KMS-11 (cell line): ENCODE measurements around the gene CELF2.
"Not testable (repeated sequence)": the region's sequence is repeated elsewhere in the genome, so short reads cannot be mapped to it uniquely, and the experiment has no call there.

Experiments
- H2AFZ ChIP-seq: fragments of 200-600 bp; sonication (generic); 2 replicates; pipeline ENCODE4 v1.6.1; 2016; ENCODE audit warnings: antibody characterized with exemption, mixed run types, low read depth
- H3K27ac ChIP-seq: fragments of 200-600 bp; sonication (generic); 2 replicates; pipeline ENCODE4 v1.6.1; 2016; ENCODE audit warnings: mild to moderate bottlenecking, mixed run types
- H3K27me3 ChIP-seq: fragments of 200-600 bp; sonication (generic); 2 replicates; pipeline ENCODE4 v1.6.1; 2017; ENCODE audit warnings: mild to moderate bottlenecking, low read depth, mixed run types, moderate library complexity; ENCODE audit not compliant: insufficient read depth
- H3K36me3 ChIP-seq: fragments of 200-600 bp; sonication (generic); 2 replicates; pipeline ENCODE4 v1.6.1; 2017; ENCODE audit warnings: mild to moderate bottlenecking, mixed run types; ENCODE audit not compliant: insufficient read depth
- H3K4me1 ChIP-seq: fragments of 200-600 bp; sonication (generic); 2 replicates; pipeline ENCODE4 v1.6.1; 2016; ENCODE audit warnings: mild to moderate bottlenecking, low read depth, mixed run types; ENCODE audit not compliant: poor library complexity, severe bottlenecking
- H3K4me2 ChIP-seq: fragments of 200-600 bp; sonication (generic); 2 replicates; pipeline ENCODE4 v1.7.0; 2016; ENCODE audit warnings: mild to moderate bottlenecking, mixed run types
- H3K4me3 ChIP-seq: fragments of 200-600 bp; sonication (generic); IDR thresholded peaks from 2 replicates; pipeline ENCODE4 v1.6.1; 2017; ENCODE audit warnings: low read depth, low read length, mixed read lengths; ENCODE audit not compliant: insufficient read depth
- H3K79me2 ChIP-seq: fragments of 200-600 bp; sonication (generic); 2 replicates; pipeline ENCODE4 v1.6.1; 2016; ENCODE audit warnings: low read depth, mixed run types; ENCODE audit not compliant: insufficient read depth
- H3K9ac ChIP-seq: fragments of 200-600 bp; sonication (generic); 2 replicates; pipeline ENCODE4 v1.6.1; 2016; ENCODE audit warnings: mild to moderate bottlenecking, mixed run types
- H4K20me1 ChIP-seq: fragments of 200-600 bp; sonication (generic); 2 replicates; pipeline ENCODE4 v1.6.1; 2016; ENCODE audit warnings: mild to moderate bottlenecking, mixed run types; ENCODE audit not compliant: insufficient read depth
- CTCF ChIP-seq: fragments of 200-600 bp; sonication (generic); conservative IDR thresholded peaks from 2 replicates; pipeline ENCODE4 v1.6.1; 2017; ENCODE audit warnings: low read depth, mild to moderate bottlenecking, antibody characterized with exemption, low read length, moderate library complexity, mixed read lengths

CELF2 gene

DNA sequence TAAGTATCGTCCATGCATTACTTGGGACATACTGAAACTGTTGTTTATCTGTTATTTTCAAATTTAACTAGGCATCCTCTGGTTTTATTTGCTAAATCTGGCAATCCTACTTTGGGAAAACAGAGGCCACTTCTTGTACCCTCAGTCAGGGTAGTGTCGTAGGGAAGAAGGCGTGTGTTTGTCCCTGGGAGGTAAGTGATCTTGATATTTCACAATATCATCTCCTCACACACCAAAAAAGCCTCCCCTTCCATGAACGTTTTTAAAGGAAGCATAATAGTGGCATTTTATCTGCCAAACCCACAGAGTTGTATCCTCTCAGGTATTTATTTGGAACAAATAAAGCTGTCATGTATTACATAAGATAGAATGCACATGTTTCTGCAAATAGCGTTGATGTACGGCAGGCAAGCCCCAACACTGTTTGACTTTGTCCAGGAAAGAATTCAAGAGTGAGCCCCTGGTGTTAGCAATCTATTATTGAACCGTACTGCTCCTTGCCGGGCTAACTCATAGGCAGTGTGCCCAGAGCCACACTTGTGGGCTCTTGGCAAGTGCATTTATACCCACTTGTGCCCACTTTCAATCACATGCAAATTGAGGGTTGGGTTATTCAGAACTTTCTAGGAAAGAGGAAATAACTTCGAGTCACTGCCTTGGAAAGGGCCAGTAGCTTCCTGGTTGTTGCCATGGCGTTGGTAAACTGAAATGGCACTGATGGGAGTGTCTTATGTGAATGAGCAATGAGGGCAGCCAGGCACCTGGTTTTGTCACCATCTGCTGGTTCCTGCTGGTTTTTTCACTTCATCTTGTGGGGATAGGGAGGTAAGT lies 327.8 kb downstream of the CELF2 start:
- Histone ChIP-seq H3K27me3 (no peaks in the 10 kb centered on the region), H3K4me3 (no peak overlapping the region), H4K20me1 (no peaks in the 10 kb centered on the region), H3K4me1 (no peaks in the 10 kb centered on the region), H2AFZ (no peak overlapping the region), H3K79me2 (no peaks in the 10 kb centered on the region), H3K9ac (no peak overlapping the region), H3K4me2 (no peak overlapping the region), H3K36me3 (no peaks in the 10 kb centered on the region), H3K27ac (no peak overlapping the region)
- TF ChIP-seq CTCF = no peak

GRCh38 chr10:11347580-11347979 lies 329.9 kb downstream of the CELF2 start:
- not testable (repeated sequence) for H3K36me3 ChIP-seq, H3K79me2 ChIP-seq, H3K9ac ChIP-seq, H4K20me1 ChIP-seq, H3K4me3 ChIP-seq, H3K27me3 ChIP-seq, H3K4me2 ChIP-seq, H2AFZ ChIP-seq, H3K4me1 ChIP-seq, H3K27ac ChIP-seq

DNA sequence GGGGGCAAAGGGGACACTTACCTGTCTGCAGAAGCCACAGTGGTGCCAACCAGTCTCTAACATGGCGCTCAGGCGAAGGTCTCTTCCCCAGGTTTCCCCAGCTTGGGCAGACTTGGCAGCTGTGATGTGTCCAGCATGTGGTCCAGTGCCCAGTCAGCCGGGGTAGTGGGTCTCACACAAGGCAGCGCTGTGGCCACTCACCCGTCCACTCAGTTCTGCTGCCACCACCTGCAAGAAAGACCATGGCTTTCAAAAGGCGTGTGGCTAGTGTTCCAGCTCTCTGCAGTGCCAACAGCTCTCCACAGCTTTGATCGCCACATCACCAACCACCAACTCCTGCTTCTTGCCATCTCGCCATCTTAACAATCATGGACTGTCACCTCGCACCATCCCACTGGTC lies 334.1 kb downstream of the CELF2 start:
- Histone ChIP-seq H3K4me1 (no peaks in the 10 kb centered on the region), H3K4me2 (no peak overlapping the region), H3K27me3 (no peaks in the 10 kb centered on the region), H3K27ac (no peak overlapping the region), H3K9ac (no peak overlapping the region), H3K79me2 (no peaks in the 10 kb centered on the region), H3K36me3 (no peaks in the 10 kb centered on the region), H2AFZ (no peak overlapping the region), H3K4me3 (no peak overlapping the region), H4K20me1 (no peaks in the 10 kb centered on the region)
- no peak for TF ChIP-seq CTCF

- Histone ChIP-seq H3K4me1 (no peaks in the 10 kb centered on the region), H3K4me2 (no peak overlapping the region), H3K79me2 (no peaks in the 10 kb centered on the region), H2AFZ (no peak overlapping the region), H3K9ac (no peak overlapping the region), H3K27me3 (no peaks in the 10 kb centered on the region), H3K36me3 (no peaks in the 10 kb centered on the region), H3K27ac (no peak overlapping the region), H4K20me1 (no peaks in the 10 kb centered on the region), H3K4me3 (no peak overlapping the region)
- no peak for TF ChIP-seq CTCF
Observed at GRCh38 chr10:11353006-11353896, 335.6 kb downstream of the CELF2 start.
